Body of pancreas (tissue), 4 donors: ENCODE results near the gene HLA-DMB. TPM values are rescaled to one million over a fixed set of nuclear protein-coding genes. Genes with fewer than 3 reads are reported as not detected.

Experiments used
- ATAC-seq: fragments of 150-250 bp; one replicate; pipeline ENCODE4 v1.9.1; 2016
- DNase-seq, 4 donors: peaks; one replicate each; pipeline ENCODE4 v3.0.0-alpha.2; 2019
- H3K27ac ChIP-seq, 4 donors: fragments of 200-600 bp; sonication (generic); 1 replicate in 3 of 4; 2 replicates in 1 of 4; pipeline versions ENCODE4 v1.5.1 to v1.6.1; 2016 to 2019; ENCODE audit warnings: mild to moderate bottlenecking in 1 of 4, mixed read lengths in 1 of 4, moderate library complexity in 1 of 4
- H3K27me3 ChIP-seq, 2 donors: fragments of 200-600 bp; sonication (generic); one replicate each; pipeline ENCODE4 v1.6.0; 2016; ENCODE audit warnings: mild to moderate bottlenecking in 1 of 2
- H3K36me3 ChIP-seq, 2 donors: fragments of 200-600 bp; sonication (generic); replicated peaks in 1 of 2; 2 replicates each; pipeline ENCODE4 v1.5.1; 2016; ENCODE audit warnings: low read depth in 2 of 2; ENCODE audit not compliant: insufficient read depth in 1 of 2
- H3K4me1 ChIP-seq: fragments of 200-600 bp; sonication (generic); one replicate; pipeline ENCODE4 v1.6.0; 2016
- H3K4me3 ChIP-seq, 2 donors: fragments of 200-600 bp; sonication (generic); 1 replicate in 1 of 2; 2 replicates in 1 of 2; pipeline ENCODE4 v1.5.1; 2016 to 2019
- H3K9me3 ChIP-seq, 3 donors: fragments of 200-600 bp; sonication (generic); 1 replicate in 2 of 3; 2 replicates in 1 of 3; pipeline ENCODE4 v1.5.1; 2016
- CTCF ChIP-seq, 7 experiments: fragments of 450-650 bp in 4 of 7; fragments of 200-600 bp in 3 of 7; sonication (generic) in 3 of 7; IDR thresholded peaks; one replicate each; pipeline ENCODE4 v1.5.1; 2016 to 2019; ENCODE audit warnings: antibody characterized with exemption in 7 of 7
- POLR2A ChIP-seq, 3 donors: fragments of 450-650 bp; IDR thresholded peaks; one replicate each; pipeline ENCODE4 v1.6.1; 2016; ENCODE audit warnings: antibody characterized with exemption in 3 of 3, mild to moderate bottlenecking in 2 of 3
- WGBS, 2 donors: methylation state at CpG; one replicate each; pipeline ENCODE4 v1.1.5; 2017; 5-methylcytosine and 5-hydroxymethylcytosine counted together
- intact Hi-C: fragments of 100-400 bp; cut with DNase I; formaldehyde crosslinking; loops from one replicate; pipeline ENCODE4 v1.15.1; 2023
- total RNA-seq, 2 donors: library from RNA; depleted of rRNA; stranded (reverse); fragments of >200 nt; gene quantifications; one replicate each; pipeline ENCODE4 v1.1.0, GENCODE V29; 2016

HLA-DMB gene
- total RNA-seq, 2 donors from 2014 or later, result 3.0 to 14.3 TPM

GRCh38 chr6:32905078-32905477, 35.8 kb downstream of the HLA-DMB start:
- no peak for ATAC-seq
- 39 to 59% methylated on average over 2 of the region's 2 CpGs for WGBS, 2 donors

GRCh38 chr6:32903952-32904351, 36.9 kb downstream of the HLA-DMB start:
- DNase-seq, result no peak

More at GRCh38 chr6:32905078-32905477, 35.8 kb downstream of the HLA-DMB start:
- peaks cover 50% of the 10 kb centered on the region for H3K4me1 ChIP-seq
- H3K27ac ChIP-seq, result peak overlapping the region in 2 of 4 donors; percentile 40 to 53
- no peak for DNase-seq
- peaks cover 0 to 3% of the 10 kb centered on the region in 2 donors for H3K36me3 ChIP-seq
- no peak for TF ChIP-seq CTCF (IDR thresholded peaks at IDR 0.05)
- TF ChIP-seq POLR2A (IDR thresholded peaks at IDR 0.05), result no peak
- intact Hi-C loops, result no loop called here
- H3K27me3 ChIP-seq, result no peaks in the 10 kb centered on the region
- H3K4me3 ChIP-seq, result no peak overlapping the region
- no peaks in the 10 kb centered on the region for H3K9me3 ChIP-seq

GRCh38 chr6:32895006-32895345, 45.9 kb downstream of the HLA-DMB start:
- no peak for DNase-seq
- TF ChIP-seq CTCF (IDR thresholded peaks at IDR 0.05), result no peak
- TF ChIP-seq POLR2A (IDR thresholded peaks at IDR 0.05), result no peak
- Histone ChIP-seq H3K9me3 (no peaks in the 10 kb centered on the region), H3K4me1 (peaks cover 24% of the 10 kb centered on the region), H3K27ac (peak overlapping the region; percentile 84 to 93 (median 90)), H3K4me3 (peak overlapping the region; percentile 63 to 86), H3K36me3 (no peaks in the 10 kb centered on the region), H3K27me3 (no peaks in the 10 kb centered on the region)
- intact Hi-C loops, result no loop called here
- WGBS, 2 donors, result 0% methylated on average over 8 of the region's 8 CpGs
- ATAC-seq, result peak; percentile 5

More at GRCh38 chr6:32903952-32904351, 36.9 kb downstream of the HLA-DMB start:
- Histone ChIP-seq H3K4me1 (peaks cover 40% of the 10 kb centered on the region), H3K27ac (no peak overlapping the region), H3K27me3 (no peaks in the 10 kb centered on the region), H3K4me3 (no peak overlapping the region), H3K9me3 (no peaks in the 10 kb centered on the region), H3K36me3 (peaks cover 0 to 3% of the 10 kb centered on the region in 2 donors)
- ATAC-seq, result no peak
- TF ChIP-seq CTCF (IDR thresholded peaks at IDR 0.05) (no peak), POLR2A (IDR thresholded peaks at IDR 0.05) (no peak)
- intact Hi-C loops, result no loop called here

- TF ChIP-seq CTCF (IDR thresholded peaks at IDR 0.05) (peak in 2 of 7 experiments; percentile 4 to 9), POLR2A (IDR thresholded peaks at IDR 0.05) (peak; percentile 83 to 93 (median 92))
- DNase-seq (peak; percentile 94 to 96 (median 94)), ATAC-seq (peak; percentile 98)
- Histone ChIP-seq H3K27ac (peak overlapping the region; percentile 84 to 93 (median 90)), H3K4me3 (peak overlapping the region; percentile 63 to 86), H3K27me3 (no peaks in the 10 kb centered on the region), H3K9me3 (no peaks in the 10 kb centered on the region), H3K4me1 (peaks cover 24% of the 10 kb centered on the region), H3K36me3 (no peaks in the 10 kb centered on the region)
- 0% methylated on average over 16 to 61 of the region's 61 CpGs for WGBS, 2 donors
- intact Hi-C loops, result no loop called here
Observed at GRCh38 chr6:32894085-32895005, 46.5 kb downstream of the HLA-DMB start.
